Stimulated activated CD4-positive, alpha-beta T cell treated with anti-CD3 and anti-CD28 coated beads, Interleukin-4, amount 100 ng/mL, for 24 hours (primary cell): ENCODE results near the gene ENPP6.
"Not testable (repeated sequence)": the region's sequence is repeated elsewhere in the genome, so short reads cannot be mapped to it uniquely, and the experiment has no call there.

Source experiments
- DNase-seq: peaks from one replicate; pipeline ENCODE4 v3.0.0-alpha.2; 2020

ENPP6 gene

GRCh38 chr4:184146951-184147350, 70.7 kb downstream of the ENPP6 start:
- no peak for DNase-seq

- no peak for DNase-seq
Measured at GRCh38 chr4:184145596-184145995, 72.1 kb downstream of the ENPP6 start.

- DNase-seq, result no peak
Measured at GRCh38 chr4:184143770-184144564, 73.7 kb downstream of the ENPP6 start.

- DNase-seq, result no peak
Measured at GRCh38 chr4:184142121-184143000, 75.3 kb downstream of the ENPP6 start.

- DNase-seq, result not testable (repeated sequence)
Measured at GRCh38 chr4:184140901-184141300, 76.8 kb downstream of the ENPP6 start.

GRCh38 chr4:184136525-184136924, 81.1 kb downstream of the ENPP6 start:
- DNase-seq, result no peak

- no peak for DNase-seq
Measured at GRCh38 chr4:184126800-184127199, 90.9 kb downstream of the ENPP6 start.

- no peak for DNase-seq
Measured at GRCh38 chr4:184122631-184123408, 94.9 kb downstream of the ENPP6 start.

GRCh38 chr4:184120549-184121127, 97.0 kb downstream of the ENPP6 start:
- DNase-seq, result no peak

- no peak for DNase-seq
Measured at GRCh38 chr4:184117662-184118199, 99.9 kb downstream of the ENPP6 start.

- DNase-seq, result no peak
Measured at GRCh38 chr4:184115399-184115798, 102.3 kb downstream of the ENPP6 start.

- no peak for DNase-seq
Measured at GRCh38 chr4:184114431-184114830, 103.2 kb downstream of the ENPP6 start.

GRCh38 chr4:184112006-184112550, 105.6 kb downstream of the ENPP6 start:
- DNase-seq, result no peak

- no peak for DNase-seq
Measured at GRCh38 chr4:184111233-184111832, 106.3 kb downstream of the ENPP6 start.

- DNase-seq, result no peak
Measured at GRCh38 chr4:184110452-184111224, 107.0 kb downstream of the ENPP6 start.

- no peak for DNase-seq
Measured at GRCh38 chr4:184108006-184108501, 109.6 kb downstream of the ENPP6 start.

- no peak for DNase-seq
Measured at GRCh38 chr4:184104419-184105101, 113.1 kb downstream of the ENPP6 start.

GRCh38 chr4:184103527-184104264, 114.0 kb downstream of the ENPP6 start:
- DNase-seq, result no peak

GRCh38 chr4:184102927-184103326, 114.7 kb downstream of the ENPP6 start:
- no peak for DNase-seq
